AG20443 (cell line): ENCODE results near the gene NACA2.
A peak's percentile ranks its signal among the peaks of the same experiment; 100 is the strongest.
"Not testable (repeated sequence)": the region's sequence is repeated elsewhere in the genome, so short reads cannot be mapped to it uniquely, and the experiment has no call there.

Source experiments
- DNase-seq: peaks from one replicate; pipeline ENCODE4 v3.0.0; 2012; ENCODE audit warnings: low spot score, mixed read lengths

The NACA2 gene

DNA sequence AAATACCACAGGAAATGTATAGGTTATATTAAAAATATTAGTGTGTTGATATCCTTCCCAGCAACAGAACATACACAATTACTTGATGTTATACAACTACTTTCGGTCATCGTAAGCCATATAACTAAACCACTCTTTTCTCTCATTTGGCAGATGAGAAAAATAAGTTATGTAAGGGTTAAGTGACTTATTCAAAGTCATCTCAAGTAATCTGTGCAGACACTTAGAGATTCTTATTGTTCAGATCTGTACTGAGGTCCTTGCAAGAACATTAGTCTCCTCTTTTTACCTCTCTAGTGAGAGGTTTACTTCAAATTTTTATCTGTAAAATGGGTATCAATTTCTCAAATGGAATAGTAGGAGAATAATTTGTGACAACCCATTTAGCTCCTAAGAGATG, 15.0 kb downstream of the NACA2 start:
- DNase-seq, result no peak

GRCh38 chr17:61575352-61575975, 15.6 kb downstream of the NACA2 start:
- no peak for DNase-seq

GRCh38 chr17:61574542-61575351, 16.3 kb downstream of the NACA2 start:
- peak; percentile 53 for DNase-seq

GRCh38 chr17:61572547-61572946, 18.5 kb downstream of the NACA2 start:
- DNase-seq, result not testable (repeated sequence)

- DNase-seq, result no peak
Measured at GRCh38 chr17:61571624-61572023, 19.4 kb downstream of the NACA2 start.

GRCh38 chr17:61570118-61570517, 20.9 kb downstream of the NACA2 start:
- no peak for DNase-seq

DNA sequence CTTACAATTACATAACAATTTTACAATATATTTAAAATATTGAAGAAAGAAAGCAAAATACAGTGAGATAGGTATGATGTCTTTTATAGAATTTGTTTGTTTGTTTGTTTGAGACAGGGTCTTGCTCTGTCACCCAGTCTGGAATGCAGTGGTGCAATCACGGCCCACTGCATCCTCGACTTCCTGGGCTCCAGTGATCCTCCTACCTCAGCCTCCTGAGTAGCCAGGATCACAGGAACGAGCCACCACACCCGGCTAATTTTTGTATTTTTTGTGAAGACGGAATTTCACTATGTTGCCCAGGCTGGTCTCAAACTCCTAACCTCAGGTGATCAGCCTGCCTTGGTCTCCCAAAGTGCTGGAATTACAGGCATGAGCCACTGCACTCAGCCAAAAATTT, 21.5 kb downstream of the NACA2 start:
- not testable (repeated sequence) for DNase-seq

DNA sequence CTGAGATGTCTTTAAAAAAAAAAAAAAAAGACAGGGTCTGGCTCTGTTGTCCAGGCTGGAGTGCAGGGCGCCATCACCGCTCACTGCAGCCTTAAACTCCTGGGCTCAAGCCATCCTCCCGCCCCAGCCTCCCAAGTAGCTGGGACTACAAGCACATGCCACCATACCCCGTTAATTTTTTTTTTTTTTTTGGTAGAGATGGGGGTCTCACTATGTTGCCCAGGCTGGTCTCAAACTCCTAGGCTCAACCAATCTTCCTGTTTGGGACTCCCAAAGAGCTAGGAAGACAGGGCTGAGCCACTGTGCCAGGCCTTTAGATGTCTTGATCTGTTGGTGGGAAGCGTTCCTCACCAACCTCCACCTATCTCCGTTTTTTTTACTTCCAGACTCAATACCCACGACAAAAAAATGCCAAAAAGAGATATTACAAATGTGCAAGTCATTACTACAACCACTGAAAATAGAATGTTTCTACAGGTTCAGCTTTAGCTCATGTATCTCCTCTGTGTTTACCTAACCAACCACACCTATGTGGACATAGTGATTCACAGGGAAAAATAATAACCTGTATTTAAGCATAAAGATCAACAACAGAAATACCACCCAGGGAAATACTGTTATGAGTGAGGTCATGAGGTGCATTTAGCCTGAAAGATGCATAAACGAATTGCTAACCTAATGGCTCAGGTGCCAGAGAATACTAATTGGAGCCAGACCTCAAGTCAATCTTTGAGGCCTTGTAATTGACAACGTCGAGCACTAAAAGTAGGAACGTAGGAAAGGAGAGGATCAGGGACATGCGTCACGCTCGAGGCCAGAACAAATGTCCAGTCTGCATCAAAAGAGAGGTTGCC, 22.6 kb downstream of the NACA2 start:
- DNase-seq, result no peak

DNA sequence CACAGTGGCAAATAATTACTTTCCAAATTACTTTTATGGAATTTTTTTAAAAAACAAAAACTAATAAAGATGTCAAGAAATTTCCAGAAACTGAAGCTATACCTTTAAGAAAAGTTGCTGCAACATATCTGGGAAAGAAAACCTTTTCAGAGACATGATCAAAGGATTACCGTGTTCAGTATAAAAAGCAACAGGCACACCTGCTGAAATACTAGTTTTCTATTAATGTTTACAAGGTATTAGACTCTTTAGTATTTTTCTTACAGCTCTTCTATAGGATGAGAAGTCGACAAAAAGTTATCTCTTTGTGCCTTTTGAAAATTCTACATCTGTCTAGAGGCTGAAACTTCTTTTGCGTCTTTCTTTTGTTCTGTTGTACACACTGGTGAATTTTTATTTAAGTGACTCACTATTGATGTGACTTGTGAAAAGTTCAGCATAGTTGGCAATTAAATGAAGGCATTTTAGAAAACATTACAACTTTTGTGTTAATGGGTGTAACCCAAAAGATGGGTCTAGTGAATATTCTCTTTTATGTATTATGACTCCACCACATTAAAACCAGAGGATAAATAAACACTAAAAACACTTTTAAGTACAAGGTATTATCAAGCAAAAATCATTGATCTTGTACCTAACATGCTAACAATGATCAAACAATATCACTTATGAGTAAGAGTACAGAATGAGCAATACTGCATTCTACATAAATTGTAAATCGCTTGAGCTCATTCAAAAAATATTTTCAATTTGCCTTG, 23.8 kb downstream of the NACA2 start:
- no peak for DNase-seq

- DNase-seq, result not testable (repeated sequence)
Measured at GRCh38 chr17:61566448-61566847, 24.6 kb downstream of the NACA2 start.

GRCh38 chr17:61565850-61566249, 25.2 kb downstream of the NACA2 start:
- not testable (repeated sequence) for DNase-seq

DNA sequence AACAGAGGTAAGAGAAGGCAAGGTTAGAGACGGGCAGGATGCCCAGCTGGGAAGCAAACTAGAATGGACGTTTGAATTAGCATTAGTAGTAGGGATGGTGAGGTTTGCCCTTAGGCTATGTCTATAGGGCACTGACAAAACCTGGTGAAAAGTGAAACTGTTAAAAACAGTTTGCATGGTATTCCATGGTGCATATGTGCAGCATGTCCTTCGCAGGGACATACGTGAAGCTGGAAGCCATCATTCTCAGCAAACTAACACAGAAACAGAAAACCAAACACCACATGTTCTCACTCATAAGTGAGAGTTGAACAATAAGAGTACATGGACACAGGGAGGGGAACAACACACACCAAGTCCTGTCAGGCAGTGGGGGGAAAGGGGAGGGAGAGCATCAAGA, 25.8 kb downstream of the NACA2 start:
- DNase-seq, result no peak

- no peak for DNase-seq
Measured at GRCh38 chr17:61562287-61562686, 28.7 kb downstream of the NACA2 start.

DNA sequence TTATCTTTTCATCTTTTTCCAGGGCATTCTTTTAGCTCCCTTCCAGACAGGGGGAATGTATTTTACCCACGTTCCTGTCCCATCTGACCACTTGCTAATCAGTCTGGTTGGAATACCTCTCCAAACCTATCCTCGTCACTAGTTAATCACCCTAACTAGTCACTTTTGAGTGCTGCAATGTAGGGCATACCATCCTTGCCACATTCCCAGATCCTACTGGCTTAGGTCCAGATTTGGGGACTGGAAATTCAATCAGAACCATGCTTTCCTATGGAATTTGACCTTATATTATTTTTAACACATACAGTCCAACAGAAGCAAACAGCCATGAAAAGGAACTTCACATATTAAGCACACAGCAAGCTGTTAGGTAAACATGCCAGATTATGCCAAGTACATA, 29.7 kb downstream of the NACA2 start:
- no peak for DNase-seq

DNA sequence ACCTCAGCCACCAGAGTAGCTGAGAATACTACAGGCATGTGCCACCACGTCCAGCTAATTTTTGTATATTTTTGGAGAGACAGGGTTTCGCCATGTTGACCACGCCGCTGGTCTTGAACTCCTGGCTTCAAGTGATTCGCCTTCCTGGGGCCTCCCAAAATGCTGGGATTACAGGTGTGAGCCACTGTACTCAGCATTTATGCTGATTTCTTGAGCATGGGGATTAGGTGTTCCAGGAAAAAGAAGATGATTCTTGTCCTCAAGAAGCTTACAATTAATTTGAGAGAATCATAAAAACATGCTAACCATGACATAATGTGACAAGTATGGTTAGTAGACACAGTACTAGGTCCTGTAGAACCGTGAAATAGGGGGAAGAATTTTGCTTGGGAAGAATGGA, 30.9 kb downstream of the NACA2 start:
- DNase-seq, result no peak

DNA sequence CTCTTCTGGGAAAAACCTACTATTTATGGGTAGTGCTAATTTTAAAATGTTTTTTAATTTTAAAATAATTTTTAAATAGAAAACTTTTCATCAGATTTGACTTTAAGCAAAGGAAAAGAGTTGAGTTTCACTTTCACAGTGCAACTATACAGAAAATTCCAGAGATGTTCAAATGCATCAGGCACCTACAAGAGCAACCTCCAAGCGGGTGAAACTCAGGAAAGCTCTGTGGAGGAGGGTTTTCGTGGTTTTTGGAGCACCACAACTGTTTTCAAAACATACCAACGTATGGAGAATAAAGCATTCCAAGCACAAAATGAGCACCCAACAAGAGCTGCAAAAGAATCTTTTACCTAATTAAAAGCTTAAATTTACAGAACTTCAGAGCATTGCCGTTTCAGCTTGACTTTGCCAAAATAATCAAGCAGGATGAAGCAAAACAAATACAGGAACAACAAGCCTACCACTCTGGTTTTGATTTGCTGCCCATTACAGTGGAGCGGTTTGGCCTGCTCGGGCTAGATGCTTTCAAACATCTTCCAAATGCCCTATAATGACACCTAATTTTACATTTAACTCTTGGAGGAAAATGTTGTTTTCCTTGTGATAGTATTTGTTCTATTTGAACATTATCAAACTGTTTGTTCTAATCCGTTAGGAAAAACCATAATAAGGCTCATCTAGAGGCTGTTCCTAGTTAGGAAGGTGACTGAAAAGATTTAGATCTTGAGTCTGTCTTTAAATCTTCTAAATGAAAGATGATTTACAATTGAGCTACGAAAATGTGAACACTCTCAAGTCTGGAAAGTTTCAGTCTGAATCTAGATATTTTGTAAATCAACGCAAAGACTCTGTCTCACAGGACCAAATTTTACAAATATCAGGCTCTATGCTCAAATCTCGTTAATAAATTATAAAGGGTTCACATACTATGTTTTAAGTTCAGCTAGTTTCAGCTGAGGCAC, 34.5 kb downstream of the NACA2 start:
- no peak for DNase-seq

DNA sequence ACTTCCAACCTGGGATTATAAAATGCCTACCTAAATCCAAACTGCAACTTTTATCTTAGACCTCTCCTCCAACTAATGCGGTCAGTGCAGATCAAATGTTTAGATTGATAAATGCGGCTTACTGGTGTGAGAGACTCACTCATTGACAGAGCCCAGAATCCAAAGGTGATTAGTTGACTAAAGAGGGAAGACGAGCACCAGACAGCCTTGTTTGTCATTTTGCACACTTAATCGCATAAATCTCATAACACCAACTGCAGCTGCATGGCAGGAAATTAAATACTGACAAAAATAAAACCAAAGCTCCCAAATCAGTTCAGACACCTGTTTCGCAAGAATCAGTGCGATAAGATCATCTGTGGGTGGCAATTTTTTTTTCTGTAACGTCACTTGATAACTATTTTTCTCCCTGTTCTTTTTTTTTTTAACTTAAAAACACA, 35.9 kb downstream of the NACA2 start:
- no peak for DNase-seq

- DNase-seq, result no peak
Measured at GRCh38 chr17:61554209-61554608, 36.8 kb downstream of the NACA2 start.

DNA sequence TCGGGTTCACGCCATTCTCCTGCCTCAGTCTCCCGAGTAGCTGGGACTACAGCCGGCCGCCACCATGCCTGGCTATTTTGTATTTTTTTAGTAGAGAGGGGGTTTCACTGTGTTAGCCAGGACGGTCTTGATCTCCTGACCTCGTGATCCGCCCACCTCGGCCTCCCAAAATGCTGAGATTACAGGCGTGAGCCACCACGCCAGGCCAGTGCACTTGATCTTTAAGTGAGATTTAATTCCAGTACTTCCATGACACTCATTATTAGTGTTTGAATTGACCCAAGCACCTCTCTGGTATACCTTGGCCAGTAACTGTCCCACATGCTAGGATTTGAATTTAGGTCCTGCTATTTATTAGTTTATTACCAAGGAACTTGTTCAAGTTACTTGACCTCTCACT, 38.5 kb downstream of the NACA2 start:
- DNase-seq, result not testable (repeated sequence)

- DNase-seq, result peak; percentile 63
Measured at GRCh38 chr17:61551255-61551742, 39.7 kb downstream of the NACA2 start.

DNA sequence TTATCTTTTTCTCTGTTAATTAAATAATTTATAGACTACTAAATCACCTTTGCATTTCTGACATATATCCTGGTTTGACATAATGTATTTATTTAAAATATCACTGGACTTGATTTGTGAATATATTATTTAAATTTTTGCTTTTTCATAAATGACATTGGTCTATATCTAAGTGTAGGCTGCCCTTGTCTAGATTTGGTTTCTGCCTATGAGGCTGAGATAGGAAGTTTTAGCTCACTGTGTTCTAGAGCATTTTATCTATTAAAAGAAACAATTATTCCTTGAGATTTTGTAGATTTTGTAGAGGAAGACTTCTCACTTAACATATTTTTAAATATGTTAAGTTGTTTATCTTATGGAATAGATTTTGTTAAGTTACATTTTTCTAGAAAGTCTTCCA, 43.9 kb downstream of the NACA2 start:
- no peak for DNase-seq
